HG03060 (cell line): Measurements from ENCODE around the gene PLVAP.

Experiments used
- ATAC-seq: cut with Tn5 transposase; IDR thresholded peaks from one replicate; pipeline ENCODE4 v1.9.1; 2021; ENCODE audit warnings: low read depth, moderate number of reproducible peaks; ENCODE audit not compliant: unreplicated experiment

Gene PLVAP

GRCh38 chr19:17336872-17337674 lies 40.1 kb downstream of the PLVAP start, which contains the start of gene GTPBP3:
Gene GTPBP3, plus strand, starts transcription at chr19:17337553. Its CDS starts 59 bp downstream, at chr19:17337612.
- ATAC-seq, result peak; percentile 63

GRCh38 chr19:17335575-17335974 lies 41.6 kb downstream of the PLVAP start:
- no peak for ATAC-seq

- ATAC-seq, result no peak
Observed at GRCh38 chr19:17334414-17335409, 42.4 kb downstream of the PLVAP start, which contains the start of gene ANO8. Gene ANO8, minus strand, starts transcription at chr19:17334855. Its CDS starts 185 bp downstream, at chr19:17334670.

GRCh38 chr19:17333611-17334413 lies 43.3 kb downstream of the PLVAP start:
- no peak for ATAC-seq

DNA sequence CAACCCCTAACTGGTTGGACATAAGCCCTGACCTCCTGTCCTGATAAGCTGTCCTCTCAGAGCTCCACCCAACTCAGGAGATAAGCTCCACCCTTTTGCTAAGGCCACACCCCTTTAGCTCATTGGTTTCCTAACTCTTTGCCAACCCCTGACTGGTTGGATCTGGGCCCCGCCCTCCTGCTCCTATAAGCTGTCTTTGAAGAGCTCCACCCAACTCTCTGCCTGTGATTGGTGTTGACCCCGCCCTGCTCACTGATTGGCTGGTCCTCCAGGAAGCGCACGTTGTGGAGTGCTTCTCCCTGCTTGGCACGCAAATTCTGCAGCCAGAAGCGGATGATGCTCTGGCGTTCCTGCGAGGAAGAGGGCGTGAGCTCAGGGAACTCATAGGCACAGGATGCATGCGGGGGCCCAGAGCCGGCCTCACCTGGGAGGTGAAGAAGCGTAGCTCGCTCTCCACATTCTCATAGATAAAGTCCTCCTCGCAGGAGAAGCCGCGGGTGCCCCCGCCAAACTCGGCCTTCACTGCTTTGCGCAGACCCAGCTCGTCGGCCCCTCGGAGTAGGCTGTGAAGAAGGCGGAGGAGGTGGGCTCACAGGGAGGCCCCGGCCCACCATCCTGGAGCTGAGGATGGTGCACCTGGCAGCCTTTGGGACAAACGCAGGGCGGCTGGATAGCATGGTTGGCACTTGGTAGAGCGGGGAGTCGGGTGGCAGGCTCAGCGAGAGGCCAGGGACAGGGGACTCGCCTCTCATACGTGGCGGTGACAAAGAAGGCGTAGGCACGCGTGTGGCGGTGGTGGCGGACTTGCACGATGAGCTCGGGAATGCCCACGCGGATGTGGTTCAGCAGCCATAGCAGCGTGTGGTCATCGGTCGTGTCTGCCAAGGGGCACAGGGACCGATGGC lies 44.2 kb downstream of the PLVAP start:
- no peak for ATAC-seq

DNA sequence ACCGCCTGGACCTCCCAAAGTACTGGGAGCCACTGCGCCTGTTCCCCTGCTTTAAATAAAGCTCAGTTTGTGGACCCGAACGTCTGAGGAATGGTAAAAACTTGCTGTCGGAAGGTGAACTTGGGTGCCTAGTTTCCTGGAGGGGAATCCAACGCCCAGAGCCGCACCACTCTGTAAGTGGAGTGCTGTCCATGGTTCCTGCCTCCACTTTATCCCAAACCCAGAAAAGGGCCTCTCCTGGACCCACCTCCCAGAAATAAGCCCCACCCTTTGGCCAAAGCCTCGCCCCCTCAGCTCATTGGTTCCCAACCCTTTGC lies 44.8 kb downstream of the PLVAP start:
- no peak for ATAC-seq

GRCh38 chr19:17331045-17331558 lies 46.0 kb downstream of the PLVAP start:
- ATAC-seq, result no peak

GRCh38 chr19:17330262-17331044 lies 46.7 kb downstream of the PLVAP start:
- no peak for ATAC-seq

- no peak for ATAC-seq
Observed at GRCh38 chr19:17329366-17330261, 47.5 kb downstream of the PLVAP start.

DNA sequence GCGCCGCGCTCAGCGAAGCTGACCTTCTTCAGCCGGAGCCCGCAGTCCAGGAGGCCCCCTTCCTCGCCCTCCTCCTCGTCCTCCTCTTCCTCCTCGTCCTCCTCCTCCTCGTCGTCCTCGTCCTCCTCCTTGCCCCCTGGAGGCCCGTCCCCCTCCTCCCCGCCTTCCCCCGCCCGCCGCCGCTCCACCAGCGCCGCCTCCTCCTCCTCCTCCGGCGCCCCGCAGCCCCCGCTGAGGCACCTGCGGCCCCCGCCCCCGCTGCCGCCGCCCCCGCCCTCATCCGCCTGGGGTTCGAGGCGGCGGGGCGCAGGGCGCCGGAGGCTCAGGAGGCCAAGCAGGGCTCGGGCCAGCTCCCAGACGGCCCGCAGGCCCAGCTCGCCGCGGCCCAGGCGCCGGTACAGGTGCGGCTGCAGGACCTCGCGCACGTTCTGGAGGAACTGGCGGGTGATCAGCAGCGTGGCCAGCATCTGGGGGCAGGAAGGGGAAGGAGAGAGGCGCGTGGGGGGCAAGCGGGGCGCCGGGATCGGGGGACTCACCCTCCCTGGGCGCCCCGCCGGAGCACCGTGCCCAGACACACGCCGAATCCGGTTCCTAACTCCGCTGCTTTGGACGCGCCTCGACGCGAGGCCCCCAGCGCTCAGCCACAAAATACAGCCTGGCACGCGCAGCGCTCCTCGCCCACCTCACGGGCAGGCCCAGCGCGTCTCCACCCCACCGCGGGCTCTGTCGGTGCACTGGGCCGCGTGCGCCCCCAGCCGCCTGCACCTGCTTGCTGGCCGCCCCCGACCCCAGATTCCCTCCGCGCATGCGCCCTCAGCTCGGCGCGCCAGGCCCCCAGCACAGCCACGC lies 48.4 kb downstream of the PLVAP start:
- ATAC-seq, result no peak

DNA sequence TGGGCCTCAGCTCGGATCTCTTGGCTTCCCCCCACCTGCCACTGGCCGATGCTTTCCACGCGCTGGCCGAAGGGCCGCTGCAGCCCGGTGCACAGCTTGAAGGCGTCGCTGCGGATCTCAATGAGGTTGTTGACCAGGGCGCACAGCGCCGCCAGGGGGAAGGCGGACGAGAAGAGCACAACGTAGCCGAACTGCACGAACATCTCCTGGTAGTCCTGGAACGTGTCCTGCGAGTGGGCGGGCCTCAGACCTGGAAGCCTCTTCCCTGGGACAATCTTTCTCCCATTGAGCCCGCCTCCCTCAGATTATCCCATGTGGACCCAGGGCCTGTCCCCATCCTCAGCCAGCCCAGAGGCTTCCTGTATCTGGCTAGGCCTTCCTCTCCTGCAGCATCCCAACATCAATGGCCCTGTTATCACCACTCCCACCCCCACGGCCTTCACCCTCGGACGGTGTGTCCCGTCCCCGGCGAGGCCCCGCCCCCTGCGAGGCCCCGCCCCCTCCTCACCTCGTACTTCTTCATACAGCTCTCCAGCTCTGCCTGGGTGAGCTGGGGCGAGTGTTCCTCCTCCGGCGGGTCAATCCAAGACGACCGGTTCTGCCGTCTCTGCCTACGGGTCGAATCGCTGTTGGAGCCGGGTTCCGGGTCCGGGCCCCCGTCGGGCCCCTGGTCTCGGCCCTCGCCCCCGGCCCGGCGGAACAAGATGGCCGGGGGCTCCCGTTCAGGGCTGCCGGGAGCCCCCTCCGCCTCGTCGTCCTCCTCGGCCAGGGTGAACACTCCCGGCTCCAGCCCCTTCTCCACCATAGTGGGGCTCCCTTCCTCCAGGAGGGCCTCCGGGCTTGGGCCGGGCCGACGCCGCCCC lies 49.3 kb downstream of the PLVAP start:
- no peak for ATAC-seq

DNA sequence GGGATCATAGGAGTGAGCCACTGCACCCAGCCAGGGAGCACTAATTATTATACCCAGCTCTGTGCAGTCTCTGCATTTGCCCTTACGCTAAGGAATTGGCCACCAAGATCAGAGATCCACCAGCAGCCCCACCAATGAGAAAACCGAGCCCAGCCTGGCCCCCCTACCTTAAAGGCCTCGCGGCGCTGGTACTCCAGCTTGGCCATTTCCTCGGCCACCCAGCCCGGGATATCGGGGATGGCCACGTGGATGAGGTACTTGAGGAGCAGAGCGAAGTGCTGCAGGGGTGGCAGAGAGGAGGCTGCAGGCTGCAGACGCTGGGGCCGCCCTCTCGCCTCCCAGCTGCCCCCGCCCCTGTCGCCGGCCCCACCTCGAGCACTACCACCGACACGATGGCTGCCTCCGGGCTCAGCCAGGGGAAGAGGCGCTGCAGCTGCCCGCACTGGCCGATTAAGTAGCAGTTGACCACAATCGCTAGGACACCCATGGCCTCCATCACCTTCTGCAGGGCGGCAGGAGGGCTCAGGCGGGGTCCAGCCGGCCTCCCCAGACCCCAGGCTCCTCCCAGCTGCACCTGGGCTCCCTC lies 50.0 kb downstream of the PLVAP start:
- ATAC-seq, result no peak

- no peak for ATAC-seq
Observed at GRCh38 chr19:17326595-17326966, 50.6 kb downstream of the PLVAP start.

- no peak for ATAC-seq
Observed at GRCh38 chr19:17325881-17326594, 51.1 kb downstream of the PLVAP start.

DNA sequence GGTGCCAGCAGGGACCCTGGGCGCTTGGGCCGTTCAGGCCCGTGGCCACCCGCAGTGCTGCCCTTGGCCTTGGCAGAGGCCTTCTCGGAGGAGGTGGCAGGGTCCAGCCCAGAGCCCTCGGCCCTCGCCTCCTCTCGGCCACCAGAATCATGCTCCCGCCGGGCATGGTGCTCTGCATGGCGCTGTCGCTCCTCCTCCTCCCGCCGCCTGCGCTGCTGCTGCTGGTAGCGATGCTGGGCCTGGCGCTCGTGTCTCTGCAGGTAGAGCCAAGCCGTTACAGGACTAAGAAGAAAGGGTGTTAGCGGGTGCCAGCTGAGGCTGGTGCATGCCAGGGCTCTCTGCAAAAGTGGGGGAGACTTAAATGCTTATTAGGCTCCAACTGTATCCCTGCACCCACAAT lies 52.0 kb downstream of the PLVAP start:
- no peak for ATAC-seq
